NT2/D1 (cell line): ENCODE measurements around the gene ELOVL3.

Source experiments
- SUZ12 ChIP-seq: IDR thresholded peaks from 2 replicates; pipeline ENCODE4 v1.6.1; 2011; ENCODE audit not compliant: insufficient read length, insufficient read depth; ENCODE audit errors: extremely low read depth
- YY1 ChIP-seq: IDR thresholded peaks from 2 replicates; pipeline ENCODE4 v1.6.1; 2011; ENCODE audit not compliant: insufficient read length, insufficient read depth

- TF ChIP-seq YY1 (no peak), SUZ12 (no peak)
These were observed 407 bp downstream of the ELOVL3 start for GRCh38 chr10:102226542-102226870.
